HFFc6 (cell line): ENCODE results near the gene RPRD1B. TPM values are rescaled to one million over a fixed set of nuclear protein-coding genes. Genes with fewer than 3 reads are reported as not detected.

Experiments used
- DNase-seq: peaks from one replicate; pipeline ENCODE4 v3.0.0-alpha.2; 2018
- H3K27ac Mint-ChIP-seq: 2 replicates; pipeline ENCODE4 v1.8.0; 2020; ENCODE audit warnings: mild to moderate bottlenecking, mixed read lengths
- H3K27me3 Mint-ChIP-seq: 2 replicates; pipeline ENCODE4 v1.8.0; 2021; ENCODE audit warnings: mild to moderate bottlenecking, moderate library complexity, mixed read lengths; ENCODE audit not compliant: insufficient read depth
- H3K36me3 Mint-ChIP-seq: 2 replicates; pipeline ENCODE4 v1.8.0; 2021; ENCODE audit warnings: low read depth, mixed read lengths
- H3K4me1 Mint-ChIP-seq: 2 replicates; pipeline ENCODE4 v1.8.0; 2020; ENCODE audit warnings: low read depth, mixed read lengths
- H3K4me3 Mint-ChIP-seq: 2 replicates; pipeline ENCODE4 v1.8.0; 2020; ENCODE audit warnings: mild to moderate bottlenecking, moderate library complexity, mixed read lengths
- H3K9me3 Mint-ChIP-seq: 2 replicates; pipeline ENCODE4 v1.8.0; 2020; ENCODE audit warnings: mild to moderate bottlenecking, mixed read lengths
- CTCF ChIP-seq: fragments of 200-600 bp; sonication (generic); IDR thresholded peaks from 2 replicates; pipeline ENCODE4 v1.5.0; 2021; ENCODE audit warnings: antibody characterized with exemption, mild to moderate bottlenecking
- total RNA-seq, 6 experiments: library from RNA; stranded (reverse); fragmentation: NEBNext Ultra II Directional; extraction: Animal tissue kit (Norgen Biotek cat#: 25700); gene quantifications; 2 replicates in 1 of 6; 3 replicates in 5 of 6; pipeline ENCODE4 v1.2.3, GENCODE V29; 2021

RPRD1B gene
- total RNA-seq, 6 experiments from 2014 or later, result 15.9 to 20.2 (median 19.2) TPM

- Mint-ChIP-seq H3K4me1 (peaks cover 71% of the 10 kb centered on the region), H3K9me3 (peaks cover 5% of the 10 kb centered on the region; the same call in 1 of the 2 replicates), H3K36me3 (peaks cover 4% of the 10 kb centered on the region; the same call in 1 of the 2 replicates), H3K27ac (no peak overlapping the region), H3K27me3 (peaks cover 6% of the 10 kb centered on the region), H3K4me3 (no peak overlapping the region)
- no peak for DNase-seq
- no peak for TF ChIP-seq CTCF
Observed at GRCh38 chr20:38120625-38120988, 87.1 kb downstream of the RPRD1B start.

GRCh38 chr20:38121741-38122140, 88.2 kb downstream of the RPRD1B start:
- Mint-ChIP-seq H3K27ac (no peak overlapping the region), H3K36me3 (peaks cover 3% of the 10 kb centered on the region; the same call in 1 of the 2 replicates)

GRCh38 chr20:38123021-38123587, 89.6 kb downstream of the RPRD1B start:
- peak; percentile 53 for DNase-seq
- no peaks in the 10 kb centered on the region for H3K36me3 Mint-ChIP-seq
- H3K9me3 Mint-ChIP-seq, result no peaks in the 10 kb centered on the region
- H3K27me3 Mint-ChIP-seq, result peaks cover 8% of the 10 kb centered on the region
- peak overlapping the region; percentile 98 for H3K27ac Mint-ChIP-seq
- TF ChIP-seq CTCF, result no peak
- H3K4me3 Mint-ChIP-seq, result peak overlapping the region; percentile 27
- H3K4me1 Mint-ChIP-seq, result peaks cover 75% of the 10 kb centered on the region

More at GRCh38 chr20:38121741-38122140, 88.2 kb downstream of the RPRD1B start:
- no peak for TF ChIP-seq CTCF
- no peak overlapping the region for H3K4me3 Mint-ChIP-seq
- peaks cover 6% of the 10 kb centered on the region for H3K27me3 Mint-ChIP-seq
- peaks cover 3% of the 10 kb centered on the region; the same call in 1 of the 2 replicates for H3K9me3 Mint-ChIP-seq
- DNase-seq, result no peak
- peaks cover 75% of the 10 kb centered on the region for H3K4me1 Mint-ChIP-seq

GRCh38 chr20:38125157-38126056, 91.9 kb downstream of the RPRD1B start:
- Mint-ChIP-seq H3K4me3 (no peak overlapping the region), H3K9me3 (no peaks in the 10 kb centered on the region), H3K4me1 (peaks cover 62% of the 10 kb centered on the region), H3K27me3 (peaks cover 8% of the 10 kb centered on the region; the same call in 1 of the 2 replicates), H3K36me3 (no peaks in the 10 kb centered on the region), H3K27ac (peak overlapping the region; percentile 73; the same call in 1 of the 2 replicates)
- TF ChIP-seq CTCF, result no peak
- DNase-seq, result no peak

GRCh38 chr20:38126146-38126921, 92.8 kb downstream of the RPRD1B start:
- Mint-ChIP-seq H3K36me3 (no peaks in the 10 kb centered on the region), H3K27ac (peak overlapping the region; percentile 73), H3K4me3 (peak overlapping the region; percentile 64), H3K9me3 (no peaks in the 10 kb centered on the region), H3K4me1 (peaks cover 63% of the 10 kb centered on the region), H3K27me3 (peaks cover 8% of the 10 kb centered on the region; the same call in 1 of the 2 replicates)
- no peak for TF ChIP-seq CTCF
- DNase-seq, result no peak
